LNCaP clone FGC (cell line): ENCODE measurements around the gene ABCC9.

Experiments
- DNase-seq: peaks from one replicate; pipeline ENCODE4 v3.0.0-alpha.2; 2011; ENCODE audit warnings: low read depth
- H3K4me3 ChIP-seq: 2 replicates; pipeline ENCODE4 v1.5.1; 2011; ENCODE audit warnings: mild to moderate bottlenecking, low read depth, low read length, control low read depth
- CTCF ChIP-seq: IDR thresholded peaks from 2 replicates; pipeline ENCODE4 v1.5.1; 2012; ENCODE audit warnings: mild to moderate bottlenecking; ENCODE audit not compliant: control insufficient read depth, insufficient read depth; ENCODE audit errors: extremely low read depth

Gene ABCC9

GRCh38 chr12:21884936-21885335, 56.3 kb downstream of the ABCC9 start:
- DNase-seq, result no peak
- no peak for TF ChIP-seq CTCF
- no peak overlapping the region for H3K4me3 ChIP-seq

- no peak overlapping the region for H3K4me3 ChIP-seq
- TF ChIP-seq CTCF, result no peak
- DNase-seq, result no peak
Measured at GRCh38 chr12:21882635-21883034, 58.6 kb downstream of the ABCC9 start.

GRCh38 chr12:21881965-21882364, 59.3 kb downstream of the ABCC9 start:
- H3K4me3 ChIP-seq, result no peak overlapping the region
- no peak for DNase-seq
- TF ChIP-seq CTCF, result no peak

GRCh38 chr12:21879312-21879711, 61.9 kb downstream of the ABCC9 start:
- DNase-seq, result no peak
- TF ChIP-seq CTCF, result no peak

GRCh38 chr12:21877293-21877982, 63.8 kb downstream of the ABCC9 start:
- no peak overlapping the region for H3K4me3 ChIP-seq
- no peak for DNase-seq
- TF ChIP-seq CTCF, result no peak

More at GRCh38 chr12:21879312-21879711, 61.9 kb downstream of the ABCC9 start:
- no peak overlapping the region for H3K4me3 ChIP-seq

GRCh38 chr12:21865846-21866245, 75.4 kb downstream of the ABCC9 start:
- TF ChIP-seq CTCF, result no peak
- DNase-seq, result no peak
- H3K4me3 ChIP-seq, result no peak overlapping the region

DNA sequence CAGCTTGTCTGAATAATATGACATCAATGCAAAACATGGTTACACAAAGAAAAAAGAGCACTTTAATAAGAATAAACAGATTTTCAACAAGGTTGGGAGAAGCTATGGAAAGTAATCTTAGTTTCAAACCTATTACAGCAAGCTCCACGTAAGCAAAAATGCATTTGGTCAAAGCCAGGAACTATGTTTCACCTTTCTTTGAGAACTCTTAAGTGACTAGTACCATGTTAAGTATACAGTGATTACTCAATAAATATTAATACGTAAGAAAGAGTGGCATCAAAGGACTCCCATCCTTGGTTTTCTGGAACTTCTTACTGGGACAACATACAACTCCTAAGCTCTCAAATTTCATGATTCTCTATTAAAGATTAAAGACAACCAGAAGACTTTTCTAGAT, 80.7 kb downstream of the ABCC9 start:
- no peak for TF ChIP-seq CTCF
- DNase-seq, result no peak
- H3K4me3 ChIP-seq, result no peak overlapping the region
